Smooth muscle cell (in vitro differentiated cells): ENCODE results near the gene ABCC11. TPM values are rescaled to one million over a fixed set of nuclear protein-coding genes. Genes with fewer than 3 reads are reported as not detected.

Experiments used
- DNase-seq: peaks from one replicate; lab custom pipeline; 2025; ENCODE audit not compliant: unreplicated experiment; lab: John Stamatoyannopoulos, UW
- H2AFZ ChIP-seq: fragments of 200-600 bp; sonication (generic); 2 replicates; pipeline ENCODE4 v1.6.0; 2016; ENCODE audit warnings: antibody characterized with exemption, low read depth, mild to moderate bottlenecking
- H3F3A ChIP-seq: fragments of 200-600 bp; sonication (generic); 2 replicates; pipeline ENCODE4 v1.6.0; 2017; ENCODE audit warnings: antibody characterized with exemption, low read depth
- H3K27ac ChIP-seq: fragments of 200-600 bp; sonication (generic); 2 replicates; pipeline ENCODE4 v1.5.1; 2016; ENCODE audit warnings: low read depth, mild to moderate bottlenecking
- H3K27me3 ChIP-seq: fragments of 200-600 bp; sonication (generic); 2 replicates; pipeline ENCODE4 v1.6.1; 2016; ENCODE audit warnings: low read depth, mild to moderate bottlenecking
- H3K36me3 ChIP-seq: fragments of 200-600 bp; sonication (generic); 2 replicates; pipeline ENCODE4 v1.5.1; 2016; ENCODE audit warnings: low read depth
- H3K4me1 ChIP-seq: fragments of 200-600 bp; sonication (generic); 2 replicates; pipeline ENCODE4 v1.5.1; 2016; ENCODE audit warnings: low read depth
- H3K4me2 ChIP-seq: fragments of 200-600 bp; sonication (generic); 2 replicates; pipeline ENCODE4 v1.6.0; 2016; ENCODE audit warnings: mild to moderate bottlenecking
- H3K4me3 ChIP-seq: fragments of 200-600 bp; sonication (generic); 2 replicates; pipeline ENCODE4 v1.5.1; 2016; ENCODE audit warnings: mild to moderate bottlenecking
- H3K79me2 ChIP-seq: fragments of 200-600 bp; sonication (generic); 2 replicates; pipeline ENCODE4 v1.6.0; 2016; ENCODE audit warnings: low read depth, mild to moderate bottlenecking
- H3K9ac ChIP-seq: fragments of 200-600 bp; sonication (generic); 2 replicates; pipeline ENCODE4 v1.6.0; 2016; ENCODE audit warnings: low read depth
- H3K9me3 ChIP-seq: fragments of 200-600 bp; sonication (generic); replicated peaks from 2 replicates; pipeline ENCODE4 v1.5.1; 2016; ENCODE audit warnings: low read depth
- H4K20me1 ChIP-seq: fragments of 200-600 bp; sonication (generic); 2 replicates; pipeline ENCODE4 v1.6.0; 2016; ENCODE audit warnings: low read depth
- CTCF ChIP-seq: fragments of 200-600 bp; sonication (generic); IDR thresholded peaks from 2 replicates; pipeline ENCODE4 v1.5.1; 2017; ENCODE audit warnings: borderline replicate concordance, mild to moderate bottlenecking, antibody characterized with exemption; ENCODE audit not compliant: insufficient read depth, poor library complexity, severe bottlenecking
- WGBS: methylation state at CpG from one replicate; pipeline ENCODE4 v1.1.7; 2016; ENCODE audit warnings: low lambda C conversion rate; 5-methylcytosine and 5-hydroxymethylcytosine counted together
- polyA plus RNA-seq: library from polyadenylated mRNA; unstranded; fragments of >200 nt; fragmentation: Nextera tagmentation; extraction: Ambion mirVana; gene quantifications from 2 replicates; pipeline ENCODE4 v1.2.1, GENCODE V29; 2016
- total RNA-seq: library from RNA; depleted of rRNA; stranded (reverse); fragments of >200 nt; gene quantifications from 2 replicates; pipeline ENCODE4 v1.2.3, GENCODE V29; 2014

The ABCC11 gene
- total and polyA plus RNA-seq, 2 experiments from 2014 or later: not detected

GRCh38 chr16:48203974-48204824, 43.1 kb downstream of the ABCC11 start:
- no peak overlapping the region for H3K9ac ChIP-seq
- DNase-seq: no peak
- no peaks in the 10 kb centered on the region for H3F3A ChIP-seq
- H3K27ac ChIP-seq: no peak overlapping the region
- no peaks in the 10 kb centered on the region for H4K20me1 ChIP-seq
- 90% methylated on average over 8 of the region's 8 CpGs for WGBS
- H3K79me2 ChIP-seq: no peaks in the 10 kb centered on the region
- H3K36me3 ChIP-seq: no peaks in the 10 kb centered on the region
- TF ChIP-seq CTCF: no peak
- H3K27me3 ChIP-seq: peaks cover 6% of the 10 kb centered on the region
- no peak overlapping the region for H2AFZ ChIP-seq
- no peak overlapping the region for H3K4me3 ChIP-seq
- H3K9me3 ChIP-seq: no peaks in the 10 kb centered on the region
- H3K4me1 ChIP-seq: no peaks in the 10 kb centered on the region
- no peak overlapping the region for H3K4me2 ChIP-seq

GRCh38 chr16:48201515-48202201, 45.7 kb downstream of the ABCC11 start:
- Histone ChIP-seq H2AFZ (no peak overlapping the region), H4K20me1 (no peaks in the 10 kb centered on the region), H3K9ac (no peak overlapping the region), H3K27ac (no peak overlapping the region), H3K36me3 (no peaks in the 10 kb centered on the region), H3K4me1 (no peaks in the 10 kb centered on the region), H3K4me2 (no peak overlapping the region), H3F3A (no peaks in the 10 kb centered on the region), H3K79me2 (no peaks in the 10 kb centered on the region), H3K9me3 (no peaks in the 10 kb centered on the region), H3K27me3 (no peaks in the 10 kb centered on the region), H3K4me3 (no peak overlapping the region)
- DNase-seq: no peak
- 88% methylated on average over 6 of the region's 6 CpGs for WGBS
- no peak for TF ChIP-seq CTCF

GRCh38 chr16:48197294-48197693, 50.0 kb downstream of the ABCC11 start:
- Histone ChIP-seq H3K9ac (no peak overlapping the region), H3K4me1 (no peaks in the 10 kb centered on the region), H3K4me2 (no peak overlapping the region), H4K20me1 (no peaks in the 10 kb centered on the region), H3K4me3 (no peak overlapping the region), H3K27ac (no peak overlapping the region), H2AFZ (no peak overlapping the region), H3K27me3 (no peaks in the 10 kb centered on the region), H3F3A (no peaks in the 10 kb centered on the region), H3K79me2 (no peaks in the 10 kb centered on the region), H3K36me3 (no peaks in the 10 kb centered on the region), H3K9me3 (no peaks in the 10 kb centered on the region)
- DNase-seq: no peak
- TF ChIP-seq CTCF: no peak
- 81% methylated on average over 3 of the region's 3 CpGs for WGBS
